ENCODE measurements around the gene LTO1. TPM values are rescaled to one million over a fixed set of nuclear protein-coding genes. Genes with fewer than 3 reads are reported as not detected.

LTO1 gene, protein sequence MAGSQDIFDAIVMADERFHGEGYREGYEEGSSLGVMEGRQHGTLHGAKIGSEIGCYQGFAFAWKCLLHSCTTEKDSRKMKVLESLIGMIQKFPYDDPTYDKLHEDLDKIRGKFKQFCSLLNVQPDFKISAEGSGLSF
- 22.4 and 24.4 TPM in 2 replicates for total RNA-seq

DNA sequence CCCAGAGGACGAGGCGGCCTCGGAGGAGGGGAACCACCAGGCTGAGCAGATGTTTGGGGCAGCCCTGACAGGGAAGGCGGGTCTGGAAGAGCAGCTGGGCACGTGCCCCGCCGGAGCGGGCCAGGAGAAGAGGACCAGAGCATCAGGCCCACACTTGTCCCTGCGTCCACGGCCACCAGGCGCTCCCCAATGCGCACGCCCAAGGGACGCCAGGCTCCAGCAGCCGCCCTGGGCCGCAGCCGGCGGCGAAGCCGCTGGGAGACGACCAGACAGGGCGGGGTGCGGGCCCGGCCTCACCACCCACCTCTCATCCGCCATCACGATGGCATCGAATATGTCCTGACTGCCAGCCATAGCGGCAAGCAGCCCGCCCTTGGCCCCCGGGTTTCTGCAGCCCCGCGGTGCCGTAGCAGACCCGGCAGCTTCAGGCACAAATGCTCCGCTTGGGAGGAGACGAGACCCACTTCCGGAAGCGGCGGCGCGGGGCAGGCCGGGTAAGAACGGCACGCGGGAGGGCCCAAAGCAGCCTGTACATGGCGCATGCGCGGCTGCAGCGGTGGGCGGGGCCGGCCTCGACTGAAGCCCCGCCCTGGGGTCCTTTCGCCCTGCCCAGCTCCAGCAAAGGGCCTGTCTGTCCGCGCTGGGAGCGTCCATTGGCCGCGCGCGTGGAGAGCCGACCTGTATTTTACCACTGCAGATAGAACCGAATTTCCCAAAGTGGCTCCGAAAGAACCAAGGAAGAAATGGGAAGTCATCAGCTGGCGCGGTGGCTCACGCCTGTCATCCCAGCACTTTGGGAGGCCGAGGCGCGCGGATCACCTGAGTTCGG, at the start of gene LTO1:
Gene LTO1, minus strand, starts transcription at position 468 of the 829 bp plus-strand sequence. Its CDS starts 114 bp downstream, at position 354.

DNA sequence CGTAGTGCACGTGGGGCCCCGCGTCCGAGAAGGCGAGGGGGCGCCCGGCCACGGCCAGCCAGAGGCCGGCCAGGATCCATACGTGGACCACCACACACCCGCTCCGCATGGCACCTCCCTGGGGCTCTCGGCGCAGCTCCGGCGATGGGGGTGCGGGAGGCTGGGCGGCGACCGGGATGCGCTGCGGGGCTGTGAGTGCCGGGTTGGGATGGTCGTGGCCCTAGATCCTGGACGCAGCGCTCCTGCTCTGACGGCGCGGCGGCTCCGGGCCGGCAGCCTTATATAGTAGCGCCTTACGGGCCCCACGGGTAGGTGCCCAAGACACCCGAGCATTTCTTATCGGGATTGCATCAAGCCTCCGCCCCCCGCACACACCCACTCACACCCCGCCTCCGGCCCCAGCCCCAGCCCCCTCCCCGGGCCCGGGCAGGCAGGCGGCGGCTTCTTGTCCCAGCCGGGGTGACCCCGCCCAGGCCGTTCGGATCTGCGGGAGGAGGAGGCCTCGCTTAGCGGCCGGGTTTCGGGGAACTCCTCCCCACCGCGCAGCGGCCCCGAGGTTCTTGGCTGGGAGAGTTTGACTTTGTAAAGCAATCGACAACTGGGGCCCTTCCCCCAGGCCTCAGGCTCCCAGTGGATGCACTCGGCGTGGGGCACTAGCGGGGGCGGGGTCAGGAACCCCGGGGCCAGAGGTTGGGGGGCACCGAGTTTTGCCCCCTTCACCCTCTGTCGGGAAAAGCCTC, 28.8 kb upstream of the LTO1 start, which contains the start of gene FGF19:
Gene FGF19, minus strand, starts transcription at position 255 of the 740 bp plus-strand sequence. Its CDS starts 146 bp downstream, at position 109.

DNA sequence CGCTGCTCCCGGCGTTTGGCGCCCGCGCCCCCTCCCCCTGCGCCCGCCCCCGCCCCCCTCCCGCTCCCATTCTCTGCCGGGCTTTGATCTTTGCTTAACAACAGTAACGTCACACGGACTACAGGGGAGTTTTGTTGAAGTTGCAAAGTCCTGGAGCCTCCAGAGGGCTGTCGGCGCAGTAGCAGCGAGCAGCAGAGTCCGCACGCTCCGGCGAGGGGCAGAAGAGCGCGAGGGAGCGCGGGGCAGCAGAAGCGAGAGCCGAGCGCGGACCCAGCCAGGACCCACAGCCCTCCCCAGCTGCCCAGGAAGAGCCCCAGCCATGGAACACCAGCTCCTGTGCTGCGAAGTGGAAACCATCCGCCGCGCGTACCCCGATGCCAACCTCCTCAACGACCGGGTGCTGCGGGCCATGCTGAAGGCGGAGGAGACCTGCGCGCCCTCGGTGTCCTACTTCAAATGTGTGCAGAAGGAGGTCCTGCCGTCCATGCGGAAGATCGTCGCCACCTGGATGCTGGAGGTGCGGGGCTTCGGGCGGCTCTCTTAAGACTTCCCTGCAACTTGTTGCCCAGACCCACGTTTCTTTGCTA, 34.1 kb downstream of the LTO1 start, which contains the start of gene CCND1:
Gene CCND1, plus strand, starts transcription at position 162 of the 587 bp plus-strand sequence. Its CDS starts 158 bp downstream, at position 320.

Other genes starting within 250 kb of the LTO1 start
- gene LINC01488, start 193.7 kb downstream of the LTO1 start, total RNA-seq: not detected in 2 replicates
- 703 and 940 TPM in 2 replicates for gene CCND1, start 34.2 kb downstream of the LTO1 start, total RNA-seq
- not detected in 2 replicates for gene FGF19, start 28.7 kb upstream of the LTO1 start, total RNA-seq
- not detected in 2 replicates for gene FGF4, start 100.0 kb upstream of the LTO1 start, total RNA-seq
- not detected in 2 replicates for gene FGF3, start 144.1 kb upstream of the LTO1 start, total RNA-seq